ENCODE measurements around the gene NALCN. TPM values are rescaled to one million over a fixed set of nuclear protein-coding genes. Genes with fewer than 3 reads are reported as not detected.

Gene NALCN
- total RNA-seq, 1 donor: 11.2 TPM

- no peaks in the 10 kb centered on the region for H3K36me3 ChIP-seq (ENCODE audit: insufficient read depth, low read length)
Measured at GRCh38 chr13:101415358-101416174, 742 bp downstream of the NALCN start.

DNA sequence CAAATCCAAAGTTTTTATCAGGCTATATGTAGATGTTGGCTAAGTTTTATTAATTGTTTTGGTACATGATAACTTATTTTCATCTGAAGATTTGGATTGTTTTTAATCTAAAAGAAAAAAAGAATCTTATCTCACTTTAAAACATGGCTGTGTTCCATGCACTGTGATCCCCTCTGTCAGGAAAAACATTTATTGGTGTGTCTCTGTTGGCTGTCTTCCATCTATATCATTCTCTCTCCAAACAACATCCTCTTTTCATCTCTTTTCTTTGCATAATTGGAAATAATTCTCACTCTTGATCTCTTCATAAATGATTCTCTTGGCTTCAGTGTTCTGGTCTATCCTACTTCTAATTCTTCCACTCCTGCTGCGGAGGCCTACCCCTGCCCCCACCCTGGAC lies 4.2 kb downstream of the NALCN start:
- no peaks in the 10 kb centered on the region for H4K20me1 ChIP-seq (ENCODE audit: insufficient read depth, low read length)
- peaks cover 22% of the 10 kb centered on the region for H3K4me1 ChIP-seq (ENCODE audit: insufficient read depth, low read length)
- no peaks in the 10 kb centered on the region for H3K36me3 ChIP-seq (ENCODE audit: insufficient read depth, low read length)
- TF ChIP-seq CTCF (IDR thresholded peaks at IDR 0.05; ENCODE audit: extremely low read depth, low read depth, low read length): no peak
- DNase-seq (ENCODE audit: insufficient read length, low spot score, missing footprints): peak; percentile 31
- H3K4me2 ChIP-seq (ENCODE audit: insufficient read depth, low read length): no peak overlapping the region
- no peaks in the 10 kb centered on the region for H3K27me3 ChIP-seq (ENCODE audit: insufficient read depth, low read length)
- H3K9me3 ChIP-seq (ENCODE audit: low read depth, low read length): no peaks in the 10 kb centered on the region
- peaks cover 7% of the 10 kb centered on the region for H3K79me2 ChIP-seq (ENCODE audit: insufficient read depth, low read length)
- H3K27ac ChIP-seq (ENCODE audit: low read depth, low read length): no peak overlapping the region
- H3K4me3 ChIP-seq (ENCODE audit: insufficient read depth, low read length): no peak overlapping the region
- H2AFZ ChIP-seq (ENCODE audit: low read length): no peak overlapping the region

More at GRCh38 chr13:101415358-101416174, 742 bp downstream of the NALCN start:
- Histone ChIP-seq H3K27me3 (ENCODE audit: insufficient read depth, low read length) (no peaks in the 10 kb centered on the region), H3K79me2 (ENCODE audit: insufficient read depth, low read length) (peaks cover 7% of the 10 kb centered on the region), H3K4me1 (ENCODE audit: insufficient read depth, low read length) (peaks cover 11% of the 10 kb centered on the region), H4K20me1 (ENCODE audit: insufficient read depth, low read length) (no peaks in the 10 kb centered on the region), H3K4me3 (ENCODE audit: insufficient read depth, low read length) (peak overlapping the region; percentile 84), H3K4me2 (ENCODE audit: insufficient read depth, low read length) (peak overlapping the region; percentile 79), H3K27ac (ENCODE audit: low read depth, low read length) (no peak overlapping the region), H3K9me3 (ENCODE audit: low read depth, low read length) (no peaks in the 10 kb centered on the region), H2AFZ (ENCODE audit: low read length) (peak overlapping the region; percentile 52)
- peak; percentile 52 for DNase-seq (ENCODE audit: insufficient read length, low spot score, missing footprints)
- no peak for TF ChIP-seq CTCF (IDR thresholded peaks at IDR 0.05; ENCODE audit: extremely low read depth, low read depth, low read length)

- Histone ChIP-seq H3K4me2 (ENCODE audit: insufficient read depth, low read length) (no peak overlapping the region), H3K36me3 (ENCODE audit: insufficient read depth, low read length) (no peaks in the 10 kb centered on the region), H3K4me1 (ENCODE audit: insufficient read depth, low read length) (peaks cover 24% of the 10 kb centered on the region), H2AFZ (ENCODE audit: low read length) (no peak overlapping the region), H4K20me1 (ENCODE audit: insufficient read depth, low read length) (no peaks in the 10 kb centered on the region), H3K27ac (ENCODE audit: low read depth, low read length) (no peak overlapping the region), H3K79me2 (ENCODE audit: insufficient read depth, low read length) (peaks cover 7% of the 10 kb centered on the region), H3K9me3 (ENCODE audit: low read depth, low read length) (no peaks in the 10 kb centered on the region), H3K27me3 (ENCODE audit: insufficient read depth, low read length) (no peaks in the 10 kb centered on the region), H3K4me3 (ENCODE audit: insufficient read depth, low read length) (no peak overlapping the region)
- no peak for DNase-seq (ENCODE audit: insufficient read length, low spot score, missing footprints)
- TF ChIP-seq CTCF (IDR thresholded peaks at IDR 0.05; ENCODE audit: extremely low read depth, low read depth, low read length): no peak
Measured at GRCh38 chr13:101408992-101409656, 7.2 kb downstream of the NALCN start.

DNA sequence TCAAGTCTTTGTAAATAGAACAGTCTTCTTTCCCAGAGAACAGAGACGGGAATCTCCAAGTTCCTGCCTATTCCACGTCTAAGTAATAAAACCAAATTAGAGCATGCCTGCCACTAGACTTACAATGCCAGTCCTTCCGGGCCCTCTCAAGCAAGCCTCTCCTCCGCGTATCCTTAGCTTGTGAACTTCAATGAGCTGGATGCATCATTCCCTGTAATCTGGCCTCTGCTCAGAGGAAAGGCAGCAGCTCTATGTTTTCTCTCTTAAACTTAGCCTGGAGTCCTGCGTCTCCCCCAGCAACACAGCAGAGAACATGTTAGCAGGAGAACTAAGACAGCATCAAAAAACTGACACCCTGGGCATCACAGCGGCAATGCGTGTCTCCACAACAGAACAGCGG lies 8.2 kb downstream of the NALCN start:
- H3K9me3 ChIP-seq (ENCODE audit: low read depth, low read length): no peaks in the 10 kb centered on the region
- H3K4me1 ChIP-seq (ENCODE audit: insufficient read depth, low read length): peaks cover 24% of the 10 kb centered on the region
- H4K20me1 ChIP-seq (ENCODE audit: insufficient read depth, low read length): no peaks in the 10 kb centered on the region
- DNase-seq (ENCODE audit: insufficient read length, low spot score, missing footprints): peak; percentile 61
- H3K27me3 ChIP-seq (ENCODE audit: insufficient read depth, low read length): no peaks in the 10 kb centered on the region
- peak overlapping the region; percentile 55 for H2AFZ ChIP-seq (ENCODE audit: low read length)
- peak overlapping the region; percentile 0 for H3K4me3 ChIP-seq (ENCODE audit: insufficient read depth, low read length)
- H3K4me2 ChIP-seq (ENCODE audit: insufficient read depth, low read length): peak overlapping the region; percentile 72
- TF ChIP-seq CTCF (IDR thresholded peaks at IDR 0.05; ENCODE audit: extremely low read depth, low read depth, low read length): no peak
- H3K79me2 ChIP-seq (ENCODE audit: insufficient read depth, low read length): peaks cover 7% of the 10 kb centered on the region
- H3K36me3 ChIP-seq (ENCODE audit: insufficient read depth, low read length): no peaks in the 10 kb centered on the region
- H3K27ac ChIP-seq (ENCODE audit: low read depth, low read length): peak overlapping the region; percentile 4

All from osteoblast (primary cell).